ENCODE measurements around the gene TMEM240.

GRCh38 chr1:1550591-1551432 is 10.4 kb upstream of the TMEM240 start:
- TF ChIP-seq JUND (IDR thresholded peaks at IDR 0.05) (no peak), EGR1 (IDR thresholded peaks at IDR 0.05; ENCODE audit: low read depth in 2 of 2) (no peak), RAD21 (IDR thresholded peaks at IDR 0.05) (peak in 1 of 2 donors; percentile 52), SP1 (IDR thresholded peaks at IDR 0.05) (no peak), TAF1 (conservative IDR thresholded peaks at IDR 0.05) (no peak), GABPA (IDR thresholded peaks at IDR 0.05 in 1 of 2, conservative IDR thresholded peaks at IDR 0.05 in 1 of 2) (no peak), YY1 (IDR thresholded peaks at IDR 0.05) (no peak), HNF4G (IDR thresholded peaks at IDR 0.05) (no peak), NR2F2 (IDR thresholded peaks at IDR 0.05) (no peak)
- TF ChIP-seq, protein P1, sequence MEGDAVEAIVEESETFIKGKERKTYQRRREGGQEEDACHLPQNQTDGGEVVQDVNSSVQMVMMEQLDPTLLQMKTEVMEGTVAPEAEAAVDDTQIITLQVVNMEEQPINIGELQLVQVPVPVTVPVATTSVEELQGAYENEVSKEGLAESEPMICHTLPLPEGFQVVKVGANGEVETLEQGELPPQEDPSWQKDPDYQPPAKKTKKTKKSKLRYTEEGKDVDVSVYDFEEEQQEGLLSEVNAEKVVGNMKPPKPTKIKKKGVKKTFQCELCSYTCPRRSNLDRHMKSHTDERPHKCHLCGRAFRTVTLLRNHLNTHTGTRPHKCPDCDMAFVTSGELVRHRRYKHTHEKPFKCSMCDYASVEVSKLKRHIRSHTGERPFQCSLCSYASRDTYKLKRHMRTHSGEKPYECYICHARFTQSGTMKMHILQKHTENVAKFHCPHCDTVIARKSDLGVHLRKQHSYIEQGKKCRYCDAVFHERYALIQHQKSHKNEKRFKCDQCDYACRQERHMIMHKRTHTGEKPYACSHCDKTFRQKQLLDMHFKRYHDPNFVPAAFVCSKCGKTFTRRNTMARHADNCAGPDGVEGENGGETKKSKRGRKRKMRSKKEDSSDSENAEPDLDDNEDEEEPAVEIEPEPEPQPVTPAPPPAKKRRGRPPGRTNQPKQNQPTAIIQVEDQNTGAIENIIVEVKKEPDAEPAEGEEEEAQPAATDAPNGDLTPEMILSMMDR (IDR thresholded peaks at IDR 0.05; ENCODE audit: low read depth, low read length, missing input control) = peak; percentile 7
- TF ChIP-seq, protein P2, sequence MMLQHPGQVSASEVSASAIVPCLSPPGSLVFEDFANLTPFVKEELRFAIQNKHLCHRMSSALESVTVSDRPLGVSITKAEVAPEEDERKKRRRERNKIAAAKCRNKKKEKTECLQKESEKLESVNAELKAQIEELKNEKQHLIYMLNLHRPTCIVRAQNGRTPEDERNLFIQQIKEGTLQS (IDR thresholded peaks at IDR 0.05) = no peak
- TF ChIP-seq, protein P3, sequence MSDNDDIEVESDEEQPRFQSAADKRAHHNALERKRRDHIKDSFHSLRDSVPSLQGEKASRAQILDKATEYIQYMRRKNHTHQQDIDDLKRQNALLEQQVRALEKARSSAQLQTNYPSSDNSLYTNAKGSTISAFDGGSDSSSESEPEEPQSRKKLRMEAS (IDR thresholded peaks at IDR 0.05) = no peak
- TF ChIP-seq, protein P4, sequence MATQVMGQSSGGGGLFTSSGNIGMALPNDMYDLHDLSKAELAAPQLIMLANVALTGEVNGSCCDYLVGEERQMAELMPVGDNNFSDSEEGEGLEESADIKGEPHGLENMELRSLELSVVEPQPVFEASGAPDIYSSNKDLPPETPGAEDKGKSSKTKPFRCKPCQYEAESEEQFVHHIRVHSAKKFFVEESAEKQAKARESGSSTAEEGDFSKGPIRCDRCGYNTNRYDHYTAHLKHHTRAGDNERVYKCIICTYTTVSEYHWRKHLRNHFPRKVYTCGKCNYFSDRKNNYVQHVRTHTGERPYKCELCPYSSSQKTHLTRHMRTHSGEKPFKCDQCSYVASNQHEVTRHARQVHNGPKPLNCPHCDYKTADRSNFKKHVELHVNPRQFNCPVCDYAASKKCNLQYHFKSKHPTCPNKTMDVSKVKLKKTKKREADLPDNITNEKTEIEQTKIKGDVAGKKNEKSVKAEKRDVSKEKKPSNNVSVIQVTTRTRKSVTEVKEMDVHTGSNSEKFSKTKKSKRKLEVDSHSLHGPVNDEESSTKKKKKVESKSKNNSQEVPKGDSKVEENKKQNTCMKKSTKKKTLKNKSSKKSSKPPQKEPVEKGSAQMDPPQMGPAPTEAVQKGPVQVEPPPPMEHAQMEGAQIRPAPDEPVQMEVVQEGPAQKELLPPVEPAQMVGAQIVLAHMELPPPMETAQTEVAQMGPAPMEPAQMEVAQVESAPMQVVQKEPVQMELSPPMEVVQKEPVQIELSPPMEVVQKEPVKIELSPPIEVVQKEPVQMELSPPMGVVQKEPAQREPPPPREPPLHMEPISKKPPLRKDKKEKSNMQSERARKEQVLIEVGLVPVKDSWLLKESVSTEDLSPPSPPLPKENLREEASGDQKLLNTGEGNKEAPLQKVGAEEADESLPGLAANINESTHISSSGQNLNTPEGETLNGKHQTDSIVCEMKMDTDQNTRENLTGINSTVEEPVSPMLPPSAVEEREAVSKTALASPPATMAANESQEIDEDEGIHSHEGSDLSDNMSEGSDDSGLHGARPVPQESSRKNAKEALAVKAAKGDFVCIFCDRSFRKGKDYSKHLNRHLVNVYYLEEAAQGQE (IDR thresholded peaks at IDR 0.05) = no peak

All from liver (tissue), 3 donors.